GM19467 (cell line): Measurements from ENCODE around the gene TRIM74.
"Not testable (repeated sequence)": the region's sequence is repeated elsewhere in the genome, so short reads cannot be mapped to it uniquely, and the experiment has no call there.

Experiments
- ATAC-seq: cut with Tn5 transposase; IDR thresholded peaks from one replicate; pipeline ENCODE4 v1.9.1; 2021; ENCODE audit warnings: mild to moderate bottlenecking, moderate library complexity; ENCODE audit not compliant: unreplicated experiment

Gene TRIM74

GRCh38 chr7:72960029-72960428 is 9.2 kb downstream of the TRIM74 start:
- ATAC-seq: not testable (repeated sequence)

- ATAC-seq: peak; percentile 84
Measured at GRCh38 chr7:72954563-72955198, 14.6 kb downstream of the TRIM74 start.

GRCh38 chr7:72953901-72954562 is 15.2 kb downstream of the TRIM74 start:
- peak; percentile 50 for ATAC-seq

GRCh38 chr7:72950432-72950831 is 18.8 kb downstream of the TRIM74 start:
- not testable (repeated sequence) for ATAC-seq

- ATAC-seq: not testable (repeated sequence)
Measured at GRCh38 chr7:72949686-72950085, 19.6 kb downstream of the TRIM74 start.

GRCh38 chr7:72949276-72949675 is 20.0 kb downstream of the TRIM74 start:
- not testable (repeated sequence) for ATAC-seq

- not testable (repeated sequence) for ATAC-seq
Measured at GRCh38 chr7:72948714-72949113, 20.6 kb downstream of the TRIM74 start.

GRCh38 chr7:72946130-72946745 is 23.0 kb downstream of the TRIM74 start:
- ATAC-seq: not testable (repeated sequence)

GRCh38 chr7:72945597-72945996 is 23.7 kb downstream of the TRIM74 start:
- ATAC-seq: not testable (repeated sequence)

- ATAC-seq: not testable (repeated sequence)
Measured at GRCh38 chr7:72944937-72945336, 24.3 kb downstream of the TRIM74 start.

- not testable (repeated sequence) for ATAC-seq
Measured at GRCh38 chr7:72942956-72943355, 26.3 kb downstream of the TRIM74 start.

GRCh38 chr7:72942022-72942705 is 27.1 kb downstream of the TRIM74 start:
- ATAC-seq: not testable (repeated sequence)

GRCh38 chr7:72928216-72928615 is 41.0 kb downstream of the TRIM74 start:
- not testable (repeated sequence) for ATAC-seq

- ATAC-seq: not testable (repeated sequence)
Measured at GRCh38 chr7:72927791-72928190, 41.5 kb downstream of the TRIM74 start.

- ATAC-seq: no peak
Measured at GRCh38 chr7:72925546-72926120, 43.6 kb downstream of the TRIM74 start.

- ATAC-seq: peak; percentile 76
Measured at GRCh38 chr7:72924733-72925545, 44.3 kb downstream of the TRIM74 start, which contains the start of gene POM121. Gene POM121 (plus strand): TSS chr7:72925095. CDS start chr7:72925122, 27 bp downstream.

GRCh38 chr7:72924386-72924732 is 44.9 kb downstream of the TRIM74 start:
- peak; percentile 14 for ATAC-seq

GRCh38 chr7:72919256-72919775 is 50.0 kb downstream of the TRIM74 start:
- ATAC-seq: no peak

GRCh38 chr7:72914756-72915525 is 54.3 kb downstream of the TRIM74 start:
- ATAC-seq: peak; percentile 80
